Activated CD8-positive, alpha-beta memory T cell treated with anti-CD3 and anti-CD28 coated beads for 48 hours (primary cell): ENCODE data around the gene UCKL1.
A peak's percentile ranks its signal among the peaks of the same experiment; 100 is the strongest.

Experiments
- DNase-seq, 3 experiments: peaks; one replicate each; pipeline ENCODE4 v3.0.0-alpha.2; 2020; ENCODE audit warnings: low read depth in 2 of 3, low spot score in 2 of 3

UCKL1 gene

DNA sequence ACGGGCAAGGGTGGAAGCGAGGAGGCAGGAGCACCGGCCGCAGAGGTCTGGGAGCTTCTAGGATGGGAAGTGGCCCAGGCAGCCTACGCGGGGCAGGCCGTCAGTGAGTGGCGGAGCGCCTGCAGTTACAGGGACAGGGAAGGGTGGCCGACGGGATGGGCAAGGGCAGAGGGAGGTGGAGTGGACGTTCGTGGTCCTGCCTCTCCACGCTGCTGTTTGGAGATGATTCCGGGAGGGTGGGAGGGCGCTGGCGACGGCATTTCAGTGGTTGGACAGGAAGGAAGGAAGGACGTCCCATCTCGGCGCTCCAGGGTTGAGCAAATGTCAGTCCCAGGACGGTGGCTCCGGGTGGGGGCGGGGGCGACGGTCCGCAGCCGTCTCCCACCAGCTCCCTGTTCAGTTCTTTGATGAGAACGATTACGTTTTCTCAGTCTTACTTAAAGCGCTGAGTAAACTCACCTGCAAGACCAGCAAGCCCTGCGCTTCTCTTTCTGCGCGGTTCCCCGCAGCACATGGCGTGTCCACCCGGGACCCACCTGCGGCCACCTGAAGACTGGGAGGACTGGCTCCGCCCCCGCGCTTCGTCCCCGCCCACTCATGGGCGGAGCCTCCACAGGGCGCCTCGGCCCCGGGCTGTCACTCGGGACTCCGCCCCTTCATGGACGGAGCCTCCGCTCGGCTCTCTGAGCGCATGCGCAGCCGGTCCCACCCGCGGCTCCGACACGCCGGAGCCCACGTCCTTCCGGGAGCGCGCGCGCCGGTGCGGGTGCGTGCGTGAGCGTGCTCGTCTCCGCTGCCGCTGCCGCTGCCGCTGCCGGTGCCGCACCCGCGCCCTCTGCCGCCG, 61.6 kb downstream of the UCKL1 start, which contains the start of gene DNAJC5:
DNAJC5 (plus strand) TSS at position 769 of the 844 bp plus-strand sequence. CDS start 33,220 bp downstream, outside the sequence.
- DNase-seq, result peak; percentile 77 to 94 (median 91)

DNA sequence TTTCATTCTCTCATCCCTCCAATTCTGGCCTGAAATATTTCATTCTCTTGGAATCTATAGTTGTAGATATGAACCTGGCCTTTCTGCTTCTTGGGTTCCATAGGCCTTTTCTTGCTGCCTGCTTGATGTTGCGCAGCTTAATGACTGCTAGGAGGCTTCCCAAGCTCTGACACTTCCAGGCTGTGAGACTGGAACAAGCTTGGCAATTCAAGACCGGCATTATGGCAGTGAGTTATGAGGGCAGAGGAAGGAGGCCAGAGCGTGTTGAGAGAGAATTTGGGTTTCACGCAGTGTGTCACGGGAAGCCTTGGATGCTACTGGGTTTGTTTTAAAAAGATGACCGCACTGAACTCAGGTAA, 62.2 kb downstream of the UCKL1 start:
- no peak for DNase-seq

DNA sequence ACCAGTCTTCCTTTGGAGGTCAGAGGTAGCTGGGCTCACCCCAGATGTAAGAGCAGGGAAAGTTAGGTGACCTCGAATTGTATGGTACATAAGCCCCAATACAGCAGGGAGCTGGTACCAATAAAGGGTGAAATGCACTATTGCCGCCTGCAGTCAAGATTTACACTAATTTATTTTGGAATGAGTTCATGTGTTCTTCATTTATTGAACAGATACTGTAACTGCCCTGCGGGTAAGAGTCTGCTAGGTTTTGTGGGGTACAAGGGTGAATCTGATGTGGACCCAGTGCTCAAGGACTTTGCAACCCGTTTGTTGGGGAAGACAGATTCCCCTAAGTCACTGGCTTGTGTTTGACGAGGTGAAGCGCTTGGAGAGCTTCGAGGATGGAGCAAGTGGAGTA, 63.8 kb downstream of the UCKL1 start:
- no peak for DNase-seq

DNA sequence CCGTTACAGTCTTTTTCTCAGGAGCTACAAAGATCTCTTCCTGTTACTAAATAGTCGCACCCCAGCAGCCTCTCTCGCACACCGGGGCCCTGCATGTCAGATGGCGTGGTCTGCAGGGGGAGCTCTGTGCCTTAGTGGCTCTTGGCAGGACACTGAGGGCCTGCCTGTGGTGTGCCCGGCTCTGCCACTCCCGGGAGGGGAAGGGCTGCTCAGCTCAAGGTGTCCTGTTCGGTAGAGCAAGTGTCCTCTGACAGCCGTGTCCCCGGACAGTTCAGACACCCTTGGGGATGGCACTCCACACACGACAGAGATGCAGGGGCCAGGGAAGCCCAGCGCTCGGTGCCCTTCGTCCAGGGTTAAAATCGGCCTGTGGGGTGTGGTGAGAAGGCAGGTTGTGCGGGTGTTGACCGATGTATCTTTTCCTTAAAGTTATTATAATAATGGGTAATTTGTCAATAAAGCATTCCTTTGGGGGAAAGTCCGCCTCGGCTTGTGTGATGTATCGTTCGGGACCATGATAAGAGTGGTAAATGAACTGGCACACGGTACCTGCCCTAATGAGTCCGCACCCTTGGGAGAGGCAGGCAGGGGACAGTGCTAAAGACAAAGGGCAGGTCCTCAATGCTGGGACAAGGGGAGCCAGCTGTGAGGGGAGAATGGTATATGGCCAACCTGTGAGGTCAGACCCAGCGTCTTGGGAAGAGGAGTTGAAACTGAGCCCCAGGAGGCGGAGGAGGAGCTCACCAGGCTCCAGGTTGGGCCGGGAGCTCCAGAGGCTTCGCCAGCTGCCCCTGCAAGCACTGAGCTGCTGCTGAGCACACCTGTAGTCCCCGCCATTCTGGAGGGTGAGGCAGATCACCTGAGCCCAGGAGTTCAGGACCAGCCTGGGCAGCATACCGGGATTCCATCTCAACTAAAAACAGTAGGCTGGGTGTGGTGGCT, 64.9 kb downstream of the UCKL1 start:
- no peak for DNase-seq

DNA sequence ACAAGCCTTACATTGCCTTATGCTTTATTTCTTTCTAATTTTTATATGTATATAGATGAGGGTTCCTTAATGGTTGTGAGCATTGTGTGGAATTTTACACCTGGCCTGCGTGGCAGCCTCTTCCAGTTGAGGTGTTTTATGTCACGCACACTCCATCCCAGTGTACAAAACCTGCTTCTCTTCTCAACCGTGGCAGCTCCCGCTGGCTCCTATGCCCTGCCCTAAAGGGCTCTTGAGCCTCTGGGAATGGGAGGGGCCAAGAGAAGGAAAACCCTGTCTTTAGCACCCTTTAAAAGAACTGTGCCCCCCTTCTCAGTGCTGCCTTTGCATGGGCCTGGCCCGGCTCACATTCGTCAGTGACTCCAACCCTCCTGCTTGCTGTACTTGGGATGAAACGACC, 65.6 kb downstream of the UCKL1 start:
- DNase-seq, result no peak

DNA sequence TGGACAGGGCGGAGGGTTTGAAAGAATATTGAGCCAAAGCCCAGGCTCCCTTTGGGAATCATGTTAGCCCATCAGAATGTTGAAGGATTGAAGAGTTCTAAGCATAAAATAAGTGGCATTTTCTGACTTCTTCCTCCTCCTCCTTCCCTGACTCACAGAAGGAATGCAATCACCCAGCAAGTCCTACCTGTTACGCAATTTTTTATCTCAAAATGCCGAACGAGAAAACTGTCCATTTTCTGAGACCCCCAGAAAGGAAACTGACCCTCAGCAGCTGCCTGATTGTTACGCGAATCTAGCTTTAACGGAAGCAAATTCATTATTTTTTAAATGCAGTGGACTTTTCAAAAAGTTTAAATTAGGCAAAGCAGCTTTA, 66.0 kb downstream of the UCKL1 start:
- DNase-seq, result no peak
